ENCODE results near the gene LMBR1.

DNA sequence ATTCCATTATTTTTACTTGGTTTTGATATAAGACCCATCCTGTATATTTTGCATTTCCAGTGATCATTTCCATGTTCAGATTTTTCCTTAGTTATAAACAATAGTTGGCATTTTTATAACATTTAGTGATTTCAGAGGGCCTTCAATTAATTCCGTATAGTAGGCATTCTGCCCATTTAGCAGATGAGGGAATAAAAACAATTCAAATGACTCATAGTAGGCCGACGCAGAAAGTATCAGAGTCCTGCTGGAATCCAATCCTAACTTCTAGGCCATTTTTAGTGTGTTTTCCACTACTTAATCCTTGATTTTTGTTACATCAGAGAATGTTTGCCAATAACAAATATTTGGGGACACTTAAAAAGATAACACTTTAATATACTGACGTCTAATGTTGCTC, 237.0 kb downstream of the LMBR1 start:
- TF ChIP-seq, protein P1, sequence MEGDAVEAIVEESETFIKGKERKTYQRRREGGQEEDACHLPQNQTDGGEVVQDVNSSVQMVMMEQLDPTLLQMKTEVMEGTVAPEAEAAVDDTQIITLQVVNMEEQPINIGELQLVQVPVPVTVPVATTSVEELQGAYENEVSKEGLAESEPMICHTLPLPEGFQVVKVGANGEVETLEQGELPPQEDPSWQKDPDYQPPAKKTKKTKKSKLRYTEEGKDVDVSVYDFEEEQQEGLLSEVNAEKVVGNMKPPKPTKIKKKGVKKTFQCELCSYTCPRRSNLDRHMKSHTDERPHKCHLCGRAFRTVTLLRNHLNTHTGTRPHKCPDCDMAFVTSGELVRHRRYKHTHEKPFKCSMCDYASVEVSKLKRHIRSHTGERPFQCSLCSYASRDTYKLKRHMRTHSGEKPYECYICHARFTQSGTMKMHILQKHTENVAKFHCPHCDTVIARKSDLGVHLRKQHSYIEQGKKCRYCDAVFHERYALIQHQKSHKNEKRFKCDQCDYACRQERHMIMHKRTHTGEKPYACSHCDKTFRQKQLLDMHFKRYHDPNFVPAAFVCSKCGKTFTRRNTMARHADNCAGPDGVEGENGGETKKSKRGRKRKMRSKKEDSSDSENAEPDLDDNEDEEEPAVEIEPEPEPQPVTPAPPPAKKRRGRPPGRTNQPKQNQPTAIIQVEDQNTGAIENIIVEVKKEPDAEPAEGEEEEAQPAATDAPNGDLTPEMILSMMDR (IDR thresholded peaks at IDR 0.05; ENCODE audit: borderline replicate concordance, extremely low read depth, low read length, poor library complexity, severe bottlenecking) = no peak
- TF ChIP-seq EZH2 (IDR thresholded peaks at IDR 0.05; ENCODE audit: borderline replicate concordance, low read depth, low read length, severe bottlenecking) = no peak
